ENCODE results near the gene B3GNT8. TPM values are rescaled to one million over a fixed set of nuclear protein-coding genes. Genes with fewer than 3 reads are reported as not detected.

B3GNT8 gene
- polyA plus RNA-seq, 1 donor from 2014 or later, result not detected

GRCh38 chr19:41434450-41434849 lies 7.3 kb upstream of the B3GNT8 start:
- no peak overlapping the region for H3K9ac ChIP-seq (ENCODE audit: low read length)

GRCh38 chr19:41433171-41433570 lies 6.0 kb upstream of the B3GNT8 start:
- H3K9me3 ChIP-seq (ENCODE audit: low read length), result no peaks in the 10 kb centered on the region
- no peaks in the 10 kb centered on the region for H3K79me2 ChIP-seq (replicated peaks; ENCODE audit: insufficient read depth, low read length)
- no peak overlapping the region for H2AFZ ChIP-seq (ENCODE audit: low read depth, low read length)
- no peaks in the 10 kb centered on the region for H3F3A ChIP-seq (ENCODE audit: insufficient read depth, low read length, poor library complexity, severe bottlenecking)
- H4K20me1 ChIP-seq (ENCODE audit: insufficient read depth), result no peaks in the 10 kb centered on the region
- no peak overlapping the region for H3K4me2 ChIP-seq (ENCODE audit: low read length)
- no peaks in the 10 kb centered on the region for H3K9me2 ChIP-seq (ENCODE audit: insufficient read depth, low read length)
- H3K4me3 ChIP-seq (ENCODE audit: low read length), result no peak overlapping the region
- no peaks in the 10 kb centered on the region for H3K27me3 ChIP-seq (ENCODE audit: insufficient read depth, low read depth, low read length)
- no peak overlapping the region for H3K9ac ChIP-seq (ENCODE audit: low read length)
- H3K36me3 ChIP-seq (ENCODE audit: insufficient read depth, low read length), result no peaks in the 10 kb centered on the region
- H3K27ac ChIP-seq (ENCODE audit: low read length), result no peak overlapping the region
- no peak for TF ChIP-seq POLR2AphosphoS5 (IDR thresholded peaks at IDR 0.05)
- no peak for TF ChIP-seq TAF1 (IDR thresholded peaks at IDR 0.05; ENCODE audit: low read depth)
- TF ChIP-seq MXI1 (conservative IDR thresholded peaks at IDR 0.05; ENCODE audit: poor library complexity, severe bottlenecking), result no peak
- no peak for TF ChIP-seq EP300 (conservative IDR thresholded peaks at IDR 0.05; ENCODE audit: poor library complexity, severe bottlenecking)
- TF ChIP-seq REST (IDR thresholded peaks at IDR 0.05; ENCODE audit: borderline replicate concordance), result no peak
- no peak for TF ChIP-seq SMC3 (conservative IDR thresholded peaks at IDR 0.05; ENCODE audit: poor library complexity)
- TF ChIP-seq RAD21 (conservative IDR thresholded peaks at IDR 0.05), result no peak
- TF ChIP-seq CTCF (IDR thresholded peaks at IDR 0.05; ENCODE audit: poor library complexity, severe bottlenecking), result no peak
- no peak for TF ChIP-seq EZH2 (IDR thresholded peaks at IDR 0.05; ENCODE audit: borderline replicate concordance, insufficient read depth, low read length, poor library complexity, severe bottlenecking)

More at GRCh38 chr19:41434450-41434849, 7.3 kb upstream of the B3GNT8 start:
- Histone ChIP-seq H3K27ac (ENCODE audit: low read length) (no peak overlapping the region), H3K9me2 (ENCODE audit: insufficient read depth, low read length) (no peaks in the 10 kb centered on the region), H3F3A (ENCODE audit: insufficient read depth, low read length, poor library complexity, severe bottlenecking) (no peaks in the 10 kb centered on the region), H3K4me3 (ENCODE audit: low read length) (no peak overlapping the region), H3K79me2 (replicated peaks; ENCODE audit: insufficient read depth, low read length) (peaks cover 9% of the 10 kb centered on the region), H3K27me3 (ENCODE audit: insufficient read depth, low read depth, low read length) (no peaks in the 10 kb centered on the region), H4K20me1 (ENCODE audit: insufficient read depth) (no peaks in the 10 kb centered on the region), H3K9me3 (ENCODE audit: low read length) (no peaks in the 10 kb centered on the region), H2AFZ (ENCODE audit: low read depth, low read length) (no peak overlapping the region), H3K4me2 (ENCODE audit: low read length) (no peak overlapping the region), H3K36me3 (ENCODE audit: insufficient read depth, low read length) (no peaks in the 10 kb centered on the region)
- TF ChIP-seq REST (IDR thresholded peaks at IDR 0.05; ENCODE audit: borderline replicate concordance), result no peak

Data from neural cell (in vitro differentiated cells).